Cardiac ventricle fibroblast (primary cell): Measurements from ENCODE around the gene C14orf180. TPM values are rescaled to one million over a fixed set of nuclear protein-coding genes. Genes with fewer than 3 reads are reported as not detected.

ENCODE experiments used
- total RNA-seq: library from RNA; depleted of rRNA; stranded (reverse); fragments of >200 nt; gene quantifications from 2 replicates; pipeline ENCODE4 v1.2.3, GENCODE V29; 2015

The C14orf180 gene
- total RNA-seq: not detected in 2 replicates

DNA sequence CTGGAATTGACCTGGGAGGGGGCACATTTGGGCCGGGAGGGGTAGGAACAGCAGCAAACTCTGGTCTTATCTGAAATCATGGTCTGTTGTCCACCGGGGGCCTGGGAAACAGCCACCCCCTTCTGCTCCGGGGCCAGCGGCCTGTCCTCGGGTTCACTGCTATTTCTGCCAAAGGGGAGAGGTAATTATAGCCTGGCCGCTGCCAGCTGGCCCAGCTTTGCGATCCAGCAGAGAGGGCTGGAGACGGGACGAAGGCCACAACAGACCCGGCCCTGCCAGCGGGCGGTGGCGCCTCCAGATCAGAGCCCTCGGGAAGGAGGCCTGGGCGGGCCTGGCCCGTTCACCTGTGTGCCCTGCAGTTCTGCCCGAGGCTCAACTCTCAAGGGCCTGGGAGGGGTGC, at the start of gene C14orf180:
Gene C14orf180 (plus strand): TSS at position 258 of the 400 bp plus-strand sequence. CDS start 6,667 bp downstream, outside the sequence.

DNA sequence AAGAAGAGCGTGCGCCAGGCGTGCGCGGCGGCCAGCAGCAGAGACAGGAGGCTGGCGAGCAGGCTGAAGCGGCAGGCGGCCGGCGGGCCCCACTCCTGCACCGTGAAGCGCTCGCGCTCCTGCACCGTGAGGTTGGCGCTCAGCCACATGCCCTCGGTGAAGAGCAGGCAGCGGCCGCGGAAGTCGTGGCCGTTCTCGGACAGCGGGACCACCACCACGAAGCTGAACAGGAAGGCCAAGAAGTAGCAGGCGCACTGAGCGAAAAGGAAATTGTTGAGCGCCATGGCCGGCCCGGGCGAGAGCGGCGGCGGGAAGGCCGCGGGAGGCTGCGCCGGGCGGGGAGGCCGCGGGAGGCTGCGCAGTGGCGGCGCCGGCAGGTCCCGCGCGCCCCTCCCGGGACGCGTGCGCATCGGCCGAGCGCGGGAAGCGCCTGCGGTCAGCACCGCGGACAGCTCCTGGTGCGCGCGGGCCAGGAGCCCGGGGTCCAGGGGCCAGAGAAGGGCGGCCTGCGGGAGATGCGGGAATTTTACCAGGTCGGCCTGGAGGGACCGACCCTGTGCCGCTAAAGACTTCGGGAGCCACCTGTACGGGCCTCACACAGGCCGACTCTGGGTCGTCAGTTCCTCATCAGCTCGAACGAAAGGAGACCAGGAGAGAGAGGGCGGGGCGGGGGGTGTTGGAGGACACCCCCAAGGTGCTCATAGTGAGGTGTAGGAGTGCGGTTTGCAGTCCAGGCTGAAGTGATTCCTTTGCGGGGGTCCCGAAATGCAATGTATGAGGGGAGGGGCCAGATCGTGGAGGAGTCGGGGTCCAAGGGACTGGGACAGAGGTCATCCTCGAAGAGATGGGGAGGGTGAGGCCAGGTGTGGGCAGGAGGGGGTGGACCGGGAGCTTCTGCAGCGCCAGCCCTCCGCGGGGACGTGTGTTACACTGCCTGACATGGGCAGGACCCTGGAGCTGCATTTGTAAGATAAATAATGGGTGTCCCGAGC, 25.2 kb downstream of the C14orf180 start, which contains the start of gene TMEM179:
Gene TMEM179 (minus strand): TSS at position 315 of the 992 bp plus-strand sequence. CDS start 31 bp downstream, at position 284.

Other genes starting within 250 kb of the C14orf180 start
- not detected in 2 replicates for gene TMEM179, start 25.0 kb downstream of the C14orf180 start, total RNA-seq
- 52.0 and 52.7 TPM in 2 replicates for gene INF2, start 109.9 kb downstream of the C14orf180 start, total RNA-seq
- 7.1 and 9.4 TPM in 2 replicates for gene ADSS1, start 144.5 kb downstream of the C14orf180 start, total RNA-seq
- 174 and 204 TPM in 2 replicates for gene SIVA1, start 173.4 kb downstream of the C14orf180 start, total RNA-seq
- gene AKT1, start 216.0 kb downstream of the C14orf180 start, total RNA-seq: 79.4 and 83.0 TPM in 2 replicates
- 2.2 and 3.1 TPM in 2 replicates for gene ZBTB42, start 221.3 kb downstream of the C14orf180 start, total RNA-seq